Measurements from ENCODE around the gene VARS1. TPM values are rescaled to one million over a fixed set of nuclear protein-coding genes. Genes with fewer than 3 reads are reported as not detected.

Gene VARS1
- total RNA-seq, 1 donor from 2014 or later = 162 TPM

DNA sequence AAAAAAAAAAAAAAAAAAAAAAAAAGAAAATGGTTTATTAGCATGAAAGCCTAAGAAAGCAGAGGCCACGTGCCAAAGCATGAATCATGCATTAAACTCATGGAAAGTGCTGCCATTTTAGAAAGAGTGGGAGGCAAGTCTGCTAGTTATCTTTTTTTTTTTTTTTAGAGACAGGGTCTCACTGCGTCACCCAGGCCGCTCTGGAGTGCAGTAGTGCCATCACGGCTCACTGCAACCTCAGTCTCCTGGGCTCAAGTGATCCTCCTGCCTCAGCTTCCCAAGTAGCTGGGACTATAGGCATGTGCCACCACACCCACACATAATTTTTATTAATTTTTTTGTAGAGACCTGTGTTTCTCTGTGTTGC is 23.6 kb downstream of the VARS1 start:
- Mint-ChIP-seq H3K36me3 (ENCODE audit: low read depth) (no peaks in the 10 kb centered on the region), H3K9me3 (no peaks in the 10 kb centered on the region), H3K27me3 (ENCODE audit: low read depth) (no peaks in the 10 kb centered on the region), H3K4me3 (no peak overlapping the region), H3K27ac (ENCODE audit: unreplicated experiment) (no peak overlapping the region), H3K4me1 (peaks cover 4% of the 10 kb centered on the region)
- TF ChIP-seq, protein P1, sequence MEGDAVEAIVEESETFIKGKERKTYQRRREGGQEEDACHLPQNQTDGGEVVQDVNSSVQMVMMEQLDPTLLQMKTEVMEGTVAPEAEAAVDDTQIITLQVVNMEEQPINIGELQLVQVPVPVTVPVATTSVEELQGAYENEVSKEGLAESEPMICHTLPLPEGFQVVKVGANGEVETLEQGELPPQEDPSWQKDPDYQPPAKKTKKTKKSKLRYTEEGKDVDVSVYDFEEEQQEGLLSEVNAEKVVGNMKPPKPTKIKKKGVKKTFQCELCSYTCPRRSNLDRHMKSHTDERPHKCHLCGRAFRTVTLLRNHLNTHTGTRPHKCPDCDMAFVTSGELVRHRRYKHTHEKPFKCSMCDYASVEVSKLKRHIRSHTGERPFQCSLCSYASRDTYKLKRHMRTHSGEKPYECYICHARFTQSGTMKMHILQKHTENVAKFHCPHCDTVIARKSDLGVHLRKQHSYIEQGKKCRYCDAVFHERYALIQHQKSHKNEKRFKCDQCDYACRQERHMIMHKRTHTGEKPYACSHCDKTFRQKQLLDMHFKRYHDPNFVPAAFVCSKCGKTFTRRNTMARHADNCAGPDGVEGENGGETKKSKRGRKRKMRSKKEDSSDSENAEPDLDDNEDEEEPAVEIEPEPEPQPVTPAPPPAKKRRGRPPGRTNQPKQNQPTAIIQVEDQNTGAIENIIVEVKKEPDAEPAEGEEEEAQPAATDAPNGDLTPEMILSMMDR (conservative IDR thresholded peaks at IDR 0.05) = no peak
- DNase-seq (ENCODE audit: low read depth, low spot score) = no peak

DNA sequence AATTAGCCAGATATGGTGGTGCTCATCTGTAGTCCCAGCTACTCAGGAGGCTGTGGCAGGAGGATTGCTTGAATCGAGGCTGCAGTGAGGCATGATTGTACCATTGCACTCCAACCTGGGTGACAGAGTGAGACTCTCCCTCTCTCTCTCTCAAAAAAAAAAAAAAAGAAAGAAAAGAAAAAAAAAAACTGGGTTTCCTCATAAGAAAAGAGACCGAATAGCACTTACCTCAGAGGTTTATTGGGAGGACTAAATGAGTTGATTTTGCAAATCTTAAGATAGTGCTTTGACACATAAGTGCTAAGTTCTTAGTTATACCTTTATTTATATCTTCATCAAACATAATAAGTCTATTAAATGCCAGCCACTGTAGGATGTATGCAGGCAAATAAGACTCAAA is 24.7 kb downstream of the VARS1 start:
- Mint-ChIP-seq H3K4me1 (peaks cover 9% of the 10 kb centered on the region), H3K27me3 (ENCODE audit: low read depth) (no peaks in the 10 kb centered on the region), H3K9me3 (no peaks in the 10 kb centered on the region), H3K27ac (ENCODE audit: unreplicated experiment) (no peak overlapping the region), H3K4me3 (no peak overlapping the region), H3K36me3 (ENCODE audit: low read depth) (no peaks in the 10 kb centered on the region)
- no peak for DNase-seq (ENCODE audit: low read depth, low spot score)
- TF ChIP-seq, protein P1 (conservative IDR thresholded peaks at IDR 0.05) = no peak

DNA sequence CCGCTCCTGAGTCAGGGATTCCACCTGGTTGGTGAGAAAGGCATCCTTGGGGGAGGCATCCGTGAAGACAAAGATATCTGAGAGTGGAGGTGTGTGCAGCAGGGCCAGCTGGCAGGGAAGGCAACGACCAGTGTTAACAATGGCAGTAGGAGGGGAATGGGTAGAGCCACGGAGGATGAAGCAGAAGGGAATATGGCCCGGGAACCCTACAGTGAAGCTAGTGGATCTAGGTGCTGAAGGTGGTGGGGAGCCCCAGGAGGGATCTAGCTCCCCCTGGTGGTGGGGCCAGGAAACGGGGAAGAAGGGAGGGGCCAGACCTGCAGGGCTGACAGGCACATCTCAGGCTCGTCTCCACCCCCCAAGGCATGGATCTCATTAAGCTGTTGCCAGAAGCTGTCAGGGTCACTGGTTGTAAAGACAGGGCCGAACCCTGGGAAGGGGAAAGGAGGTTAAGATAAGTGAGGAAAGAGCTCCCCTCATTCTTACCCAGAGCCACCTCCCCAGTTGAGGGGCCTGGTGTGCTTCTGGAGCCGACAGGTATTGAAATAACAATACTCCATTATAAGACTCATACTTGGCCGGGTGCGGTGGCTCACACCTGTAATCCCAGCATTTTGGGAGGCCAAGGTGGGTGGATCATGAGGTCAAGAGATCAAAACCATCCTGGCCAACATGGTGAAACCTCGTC is 25.7 kb downstream of the VARS1 start:
- DNase-seq (ENCODE audit: low read depth, low spot score) = peak; percentile 38
- no peak overlapping the region for H3K27ac Mint-ChIP-seq (ENCODE audit: unreplicated experiment)
- no peaks in the 10 kb centered on the region for H3K9me3 Mint-ChIP-seq
- H3K4me3 Mint-ChIP-seq = no peak overlapping the region
- TF ChIP-seq, protein P1 (conservative IDR thresholded peaks at IDR 0.05) = peak; percentile 75
- peaks cover 9% of the 10 kb centered on the region for H3K4me1 Mint-ChIP-seq
- H3K27me3 Mint-ChIP-seq (ENCODE audit: low read depth) = no peaks in the 10 kb centered on the region
- no peaks in the 10 kb centered on the region for H3K36me3 Mint-ChIP-seq (ENCODE audit: low read depth)

DNA sequence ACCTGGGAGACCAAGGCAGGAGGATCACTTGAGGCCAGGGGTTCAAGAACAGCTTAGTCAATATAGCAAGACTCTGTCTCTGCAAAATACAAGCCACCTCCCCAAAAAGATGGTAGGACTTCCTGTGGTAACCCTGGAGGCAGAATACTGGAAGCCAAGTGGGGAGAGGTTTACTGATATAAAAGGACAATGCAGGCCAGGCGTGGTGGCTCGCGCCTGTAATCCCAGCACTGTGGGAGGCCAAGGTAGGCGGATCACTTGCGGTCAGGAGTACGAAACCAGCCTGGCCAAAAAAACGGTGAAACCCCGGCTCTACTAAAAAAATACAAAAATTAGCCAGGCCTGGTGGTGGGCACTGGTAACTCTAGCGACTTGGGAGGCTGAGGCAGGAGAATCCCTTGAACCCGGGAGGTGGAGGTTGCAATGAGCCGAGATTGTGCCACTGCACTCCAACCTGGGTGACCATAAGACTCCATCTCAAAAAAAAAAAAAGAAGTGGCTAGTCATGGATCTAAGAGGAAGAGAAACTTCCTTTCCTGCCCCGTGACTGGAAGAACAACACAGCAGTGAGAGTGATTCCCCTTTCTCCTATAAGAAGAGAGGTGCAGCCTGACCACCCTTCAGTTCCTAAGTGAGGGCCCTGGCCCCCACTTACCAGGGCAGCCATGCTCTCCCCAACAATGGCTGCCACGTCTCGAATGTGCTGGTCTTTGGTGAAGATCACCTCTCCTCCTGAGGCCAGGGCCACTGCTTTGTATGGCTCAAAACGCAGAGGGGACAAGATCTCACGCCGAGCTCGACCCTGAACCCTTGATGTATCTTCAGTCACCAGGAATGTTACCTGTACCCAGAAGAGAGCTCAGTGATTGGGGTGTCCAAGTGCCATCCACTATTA is 26.9 kb downstream of the VARS1 start:
- no peak overlapping the region for H3K4me3 Mint-ChIP-seq
- H3K9me3 Mint-ChIP-seq = no peaks in the 10 kb centered on the region
- peaks cover 2% of the 10 kb centered on the region for H3K36me3 Mint-ChIP-seq (ENCODE audit: low read depth)
- H3K27me3 Mint-ChIP-seq (ENCODE audit: low read depth) = no peaks in the 10 kb centered on the region
- no peak for DNase-seq (ENCODE audit: low read depth, low spot score)
- TF ChIP-seq, protein P1 (conservative IDR thresholded peaks at IDR 0.05) = no peak
- no peak overlapping the region for H3K27ac Mint-ChIP-seq (ENCODE audit: unreplicated experiment)
- H3K4me1 Mint-ChIP-seq = peaks cover 19% of the 10 kb centered on the region

DNA sequence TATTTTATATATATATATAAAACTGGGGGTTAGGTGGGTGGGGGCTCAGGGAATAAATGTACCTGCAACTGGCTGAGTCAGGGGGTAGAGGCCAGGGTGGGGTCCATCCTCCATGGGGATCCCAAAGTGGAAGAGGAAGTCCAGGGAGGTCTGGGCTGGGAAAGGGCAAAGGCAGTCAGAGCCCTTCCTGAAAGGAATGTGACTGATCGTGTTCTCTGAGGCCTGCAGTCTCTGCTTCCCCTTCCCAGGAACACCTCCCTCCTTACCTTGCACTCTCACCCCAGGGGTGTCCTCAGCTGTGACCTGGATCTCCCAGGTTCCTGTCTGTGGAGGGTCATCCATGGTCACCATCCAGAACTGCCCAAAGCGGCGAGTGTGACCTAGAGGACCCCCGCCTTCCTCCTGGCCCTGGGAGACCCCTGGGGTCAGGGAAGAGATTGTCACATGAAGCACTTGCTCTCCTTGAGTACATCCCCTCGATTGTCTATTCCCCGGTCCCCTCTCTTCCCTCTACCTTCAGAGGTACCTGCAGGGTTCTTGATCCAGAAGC is 28.4 kb downstream of the VARS1 start:
- DNase-seq (ENCODE audit: low read depth, low spot score) = no peak
- TF ChIP-seq, protein P1 (conservative IDR thresholded peaks at IDR 0.05) = no peak
- peak overlapping the region; percentile 29 for H3K27ac Mint-ChIP-seq (ENCODE audit: unreplicated experiment)
- no peak overlapping the region for H3K4me3 Mint-ChIP-seq
- H3K9me3 Mint-ChIP-seq = no peaks in the 10 kb centered on the region
- no peaks in the 10 kb centered on the region for H3K27me3 Mint-ChIP-seq (ENCODE audit: low read depth)
- H3K36me3 Mint-ChIP-seq (ENCODE audit: low read depth) = peaks cover 8% of the 10 kb centered on the region
- H3K4me1 Mint-ChIP-seq = peaks cover 32% of the 10 kb centered on the region

All from neural crest cell (in vitro differentiated cells).